Activated gamma-delta T cell treated with Interleukin-2 at 50 U/mL for 16 hours (primary cell): ENCODE data around the gene KLRF1.

ENCODE experiments used
- DNase-seq: peaks from one replicate; pipeline ENCODE4 v3.0.0-alpha.2; 2020

Gene KLRF1, protein sequence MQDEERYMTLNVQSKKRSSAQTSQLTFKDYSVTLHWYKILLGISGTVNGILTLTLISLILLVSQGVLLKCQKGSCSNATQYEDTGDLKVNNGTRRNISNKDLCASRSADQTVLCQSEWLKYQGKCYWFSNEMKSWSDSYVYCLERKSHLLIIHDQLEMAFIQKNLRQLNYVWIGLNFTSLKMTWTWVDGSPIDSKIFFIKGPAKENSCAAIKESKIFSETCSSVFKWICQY

DNA sequence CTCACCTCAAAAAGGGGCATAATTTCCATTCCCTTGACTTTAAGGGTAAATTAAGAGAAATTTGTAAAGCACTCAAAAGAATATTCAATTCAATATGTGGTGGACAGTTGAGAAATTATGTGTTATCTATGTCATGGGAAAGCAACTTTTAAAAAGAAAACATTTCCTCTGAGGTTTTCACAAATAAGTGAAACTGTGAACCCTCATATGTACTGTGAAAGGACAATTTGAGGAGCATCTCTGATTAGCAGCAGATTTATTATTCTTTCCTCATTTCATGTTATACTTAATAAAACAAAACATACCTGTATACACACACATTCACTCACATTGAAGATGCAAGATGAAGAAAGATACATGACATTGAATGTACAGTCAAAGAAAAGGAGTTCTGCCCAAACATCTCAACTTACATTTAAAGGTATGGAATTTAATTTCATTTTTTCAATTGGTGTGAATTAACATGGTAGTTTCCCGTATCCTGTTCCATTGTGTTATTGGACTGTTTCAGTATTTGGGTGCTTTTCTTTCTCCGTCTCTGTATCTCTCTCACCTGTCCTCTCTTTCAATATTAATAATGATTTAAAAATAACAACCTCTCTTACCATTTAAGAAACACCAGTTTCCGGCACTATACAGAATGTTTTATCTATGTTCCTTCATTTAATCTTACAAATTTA is at the start of gene KLRF1:
Gene KLRF1, plus strand, starts transcription at position 273 of the 680 bp plus-strand sequence. Its CDS starts 64 bp downstream, at position 337.
- DNase-seq: no peak

DNA sequence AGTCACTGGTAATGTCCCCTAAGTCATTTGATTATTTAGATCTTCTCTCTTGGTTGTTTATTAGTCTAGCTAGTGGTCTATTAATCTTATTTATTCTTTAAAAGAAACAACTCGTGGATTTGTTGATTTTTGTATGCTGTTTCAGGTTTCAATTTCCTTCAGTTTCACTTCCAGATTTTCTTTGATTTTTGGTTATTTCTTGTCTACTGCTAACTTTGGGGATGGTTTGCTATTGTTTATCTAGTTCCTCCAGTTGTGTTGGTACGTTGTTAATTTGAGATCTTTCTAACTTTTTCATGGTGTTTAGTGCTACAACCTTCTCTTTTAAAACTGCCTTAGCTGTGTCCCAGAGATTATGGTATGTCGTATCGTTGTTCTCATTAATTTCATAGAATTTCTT is 48.1 kb upstream of the KLRF1 start:
- DNase-seq: no peak

DNA sequence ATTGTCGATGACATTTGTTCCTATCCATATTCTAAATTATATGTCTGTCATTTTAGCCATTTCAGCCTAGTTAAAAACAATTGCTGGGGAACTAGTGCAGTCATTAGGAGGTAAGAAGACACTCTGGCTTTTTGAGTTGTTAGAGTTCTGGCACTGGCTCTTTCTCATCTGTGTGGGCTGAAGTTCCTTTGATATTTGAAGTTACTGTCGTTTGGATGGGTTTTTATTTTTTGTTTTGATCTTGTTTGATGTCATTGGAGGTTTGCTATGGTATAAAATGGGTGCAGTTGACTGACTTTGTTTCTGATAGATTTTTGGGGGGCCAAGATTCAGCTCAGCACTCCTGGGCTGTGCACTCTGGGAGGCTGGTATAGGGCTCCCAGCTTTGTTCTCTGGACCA is 45.9 kb upstream of the KLRF1 start:
- no peak for DNase-seq

DNA sequence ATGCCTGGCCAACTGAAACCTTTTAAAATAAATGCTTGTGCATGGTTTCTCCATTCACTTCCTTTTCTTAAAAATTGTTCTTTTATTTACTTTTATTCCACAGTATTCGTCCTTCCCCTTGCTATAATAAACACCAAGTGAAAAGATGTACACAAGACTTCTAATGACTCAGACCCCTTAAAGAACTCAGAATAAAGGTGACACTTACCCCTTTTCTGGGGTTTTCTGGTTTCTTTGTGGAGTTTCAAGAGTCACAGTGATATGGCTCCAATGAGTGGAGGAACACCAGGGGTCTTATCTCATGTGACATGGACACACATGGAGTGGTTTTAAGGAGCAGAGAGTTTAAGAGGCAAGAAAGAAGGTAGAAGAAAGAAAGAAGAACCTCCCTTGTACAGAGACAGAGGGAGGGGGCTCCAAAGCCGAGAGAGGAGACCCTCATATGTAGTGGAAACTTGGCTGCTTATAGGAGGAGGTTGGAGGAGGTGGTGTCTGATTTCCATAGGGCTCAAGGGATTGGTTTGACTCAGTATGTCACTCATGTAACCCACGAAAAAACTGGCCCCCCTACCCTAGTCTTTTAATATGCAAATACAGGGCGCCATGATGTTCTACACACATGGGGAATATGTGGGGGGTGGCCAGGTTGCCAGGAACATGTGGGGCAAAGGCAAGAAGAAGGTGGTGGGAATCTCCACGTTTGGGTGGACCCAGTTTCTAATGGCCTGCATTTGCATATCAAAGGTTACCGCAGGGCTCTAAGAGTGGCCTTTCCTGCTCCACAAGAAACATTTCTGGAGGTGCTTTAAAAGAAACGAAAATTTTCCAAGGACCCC is 44.5 kb upstream of the KLRF1 start:
- no peak for DNase-seq

DNA sequence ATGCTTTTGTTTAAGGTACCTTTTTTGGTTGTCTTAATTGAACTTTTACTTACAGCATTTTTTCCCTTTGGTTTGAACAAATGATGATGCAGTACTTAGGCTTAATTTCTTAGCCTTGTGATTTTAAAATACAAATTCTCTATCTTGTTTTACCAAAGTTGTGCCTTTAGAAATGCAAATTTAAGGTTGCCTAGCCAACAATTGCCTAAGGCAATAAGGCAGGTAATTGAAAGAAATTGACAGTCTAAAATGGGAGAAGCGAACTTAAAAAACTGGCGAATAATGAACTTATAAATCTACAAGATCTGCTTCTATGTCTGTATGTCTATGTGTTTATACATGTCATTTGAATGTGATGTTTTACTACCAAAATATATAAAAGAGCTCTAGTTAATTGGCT is 43.0 kb upstream of the KLRF1 start:
- no peak for DNase-seq

DNA sequence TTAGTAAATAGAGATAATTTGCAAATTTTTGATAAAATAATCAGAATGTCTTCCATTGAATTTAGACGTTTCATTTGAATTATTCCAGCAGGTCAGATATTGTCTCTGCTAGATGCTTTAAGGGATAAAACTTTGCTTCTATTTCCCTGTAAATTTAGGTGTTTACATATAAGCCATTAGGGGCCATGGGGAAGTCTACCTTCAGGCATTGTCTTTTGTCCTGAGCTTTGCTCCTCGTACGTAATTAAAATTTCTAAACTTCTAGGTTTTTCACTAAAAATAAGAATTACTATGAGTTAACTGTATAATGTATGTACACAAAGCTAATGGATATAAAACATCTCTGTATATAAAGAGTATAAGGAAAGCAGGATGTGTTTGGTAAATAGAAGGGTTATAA is 42.5 kb upstream of the KLRF1 start:
- no peak for DNase-seq

DNA sequence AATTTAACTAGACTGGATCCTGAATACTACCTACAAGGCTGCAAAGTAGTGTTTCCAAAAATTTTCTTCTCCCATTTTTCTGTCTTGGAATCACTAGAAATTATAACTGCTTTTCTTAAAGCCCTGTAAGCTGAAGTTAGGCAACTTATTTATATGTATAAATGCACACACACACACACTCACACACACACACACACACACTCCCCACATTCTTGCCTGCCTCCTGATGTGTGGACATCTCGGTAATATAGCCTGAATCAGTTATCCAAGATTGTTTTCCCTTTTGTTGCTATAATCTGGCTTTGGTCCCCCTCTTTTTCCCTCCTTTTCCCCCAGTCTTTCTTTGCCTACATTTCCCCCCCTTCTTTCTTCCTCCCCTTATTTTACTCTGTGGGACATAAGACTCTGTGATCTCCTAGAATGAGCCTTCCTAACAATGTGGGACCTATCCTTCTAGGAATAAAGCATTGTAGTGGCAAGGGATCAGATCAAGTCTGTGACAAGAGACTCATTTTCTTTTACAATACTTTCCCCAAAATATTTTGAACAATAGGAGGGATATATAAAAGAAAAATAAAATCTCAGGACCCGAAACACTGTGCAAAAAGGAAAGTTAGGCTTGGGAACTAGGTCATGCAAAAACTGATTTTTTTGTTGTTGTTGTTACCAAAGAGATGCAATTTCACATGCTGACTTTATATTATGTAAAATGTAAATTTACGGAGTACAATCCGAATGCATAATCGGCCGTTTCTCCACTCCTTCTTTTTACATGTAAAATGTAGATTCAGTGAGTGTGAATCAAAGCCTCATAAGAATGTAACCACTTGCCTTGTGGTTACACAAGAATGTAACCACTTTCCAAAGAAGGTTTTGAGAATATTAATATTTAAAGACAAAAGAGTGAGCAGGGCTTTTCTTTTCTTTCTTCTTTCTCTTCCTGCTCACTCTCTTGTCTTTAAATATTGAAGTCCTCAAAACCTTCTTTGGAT is 40.3 kb upstream of the KLRF1 start:
- no peak for DNase-seq

DNA sequence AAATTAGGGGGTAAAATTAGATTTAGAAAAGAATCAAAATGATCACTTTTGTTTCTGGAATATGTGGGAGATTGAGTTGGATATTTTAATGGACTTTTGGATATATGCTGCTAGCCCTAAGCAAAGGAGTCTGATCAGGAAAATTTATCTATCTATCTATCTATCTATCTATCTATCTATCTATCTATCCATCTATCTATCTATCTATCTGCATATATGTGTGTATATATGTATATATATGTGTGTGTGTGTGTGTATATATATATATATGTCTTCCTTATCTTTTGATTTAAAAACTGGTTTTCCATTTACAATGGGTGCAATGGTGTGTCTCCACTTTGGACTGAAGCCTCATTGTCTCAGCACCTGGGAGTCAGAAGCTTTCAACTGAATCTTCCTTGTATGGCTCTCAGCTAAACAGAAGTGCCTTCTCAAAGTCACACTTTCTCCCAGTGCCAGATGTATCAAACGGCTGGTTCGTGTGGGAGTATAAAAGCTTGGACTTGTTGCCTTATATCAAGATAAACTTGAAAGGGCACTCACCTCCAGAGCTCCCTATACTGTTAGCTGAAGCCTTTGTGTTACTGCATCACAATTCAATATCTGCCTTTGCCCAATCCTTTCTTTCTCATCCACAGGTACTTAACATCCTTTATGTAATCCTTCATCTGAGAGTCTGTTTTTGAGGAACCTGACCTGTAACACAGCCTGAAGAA is 34.9 kb upstream of the KLRF1 start:
- DNase-seq: no peak

DNA sequence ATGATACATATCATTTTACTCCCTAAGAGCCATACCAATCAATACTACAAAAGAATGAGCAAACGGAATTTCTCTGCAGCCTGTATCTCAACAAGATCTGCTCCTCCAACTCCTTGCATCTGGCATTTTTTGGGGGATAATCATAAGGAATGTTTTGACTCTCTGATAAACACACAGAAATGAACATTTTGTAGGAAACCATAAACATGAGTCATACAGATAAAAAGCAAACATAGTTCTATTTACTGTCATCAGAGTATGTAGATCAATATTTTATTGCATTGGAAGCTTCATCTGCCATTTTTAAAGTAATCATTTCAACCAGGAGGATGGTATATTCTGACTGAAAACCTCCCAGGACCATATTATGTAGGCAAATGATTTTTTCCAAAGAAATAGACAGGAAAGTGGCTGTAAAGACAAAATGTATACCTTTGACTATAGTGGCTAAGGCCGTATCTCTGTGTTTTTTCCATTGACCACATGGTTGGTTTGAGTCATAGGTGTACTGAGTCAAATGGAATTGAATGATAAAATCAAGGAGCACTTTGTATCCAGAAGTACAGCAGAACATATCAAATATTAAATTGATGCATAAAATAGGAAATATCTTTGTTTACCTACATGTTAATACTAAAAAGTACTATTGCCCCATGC is 34.2 kb upstream of the KLRF1 start:
- DNase-seq: no peak

DNA sequence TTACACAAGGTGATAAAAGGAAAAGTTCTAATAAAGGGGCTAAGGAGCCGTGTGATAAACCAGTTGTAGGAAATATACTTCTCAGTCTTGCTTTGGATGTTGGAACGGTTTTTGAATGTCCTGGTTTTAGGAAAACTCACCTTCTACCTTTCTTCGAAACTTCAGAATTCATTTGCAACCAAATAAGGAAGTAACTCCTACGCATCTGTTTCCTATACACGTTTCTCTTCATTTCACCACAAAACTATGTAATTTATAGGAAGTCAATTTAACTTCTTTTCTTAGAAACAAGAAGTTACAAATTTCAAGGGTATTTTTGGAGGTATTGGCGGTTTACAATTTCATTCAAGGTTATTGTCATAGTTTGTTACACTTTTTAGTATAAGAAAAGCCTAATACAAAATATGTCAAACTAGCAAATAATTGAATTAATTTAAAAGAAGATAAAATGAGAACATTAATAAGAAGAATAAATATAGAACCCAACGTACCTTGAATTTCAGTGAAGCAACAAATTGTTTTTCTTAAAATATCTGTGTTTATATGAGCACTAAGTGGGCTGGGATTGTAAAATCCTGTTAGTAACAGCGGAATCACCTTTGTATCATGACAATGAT is 33.4 kb upstream of the KLRF1 start:
- DNase-seq: no peak

DNA sequence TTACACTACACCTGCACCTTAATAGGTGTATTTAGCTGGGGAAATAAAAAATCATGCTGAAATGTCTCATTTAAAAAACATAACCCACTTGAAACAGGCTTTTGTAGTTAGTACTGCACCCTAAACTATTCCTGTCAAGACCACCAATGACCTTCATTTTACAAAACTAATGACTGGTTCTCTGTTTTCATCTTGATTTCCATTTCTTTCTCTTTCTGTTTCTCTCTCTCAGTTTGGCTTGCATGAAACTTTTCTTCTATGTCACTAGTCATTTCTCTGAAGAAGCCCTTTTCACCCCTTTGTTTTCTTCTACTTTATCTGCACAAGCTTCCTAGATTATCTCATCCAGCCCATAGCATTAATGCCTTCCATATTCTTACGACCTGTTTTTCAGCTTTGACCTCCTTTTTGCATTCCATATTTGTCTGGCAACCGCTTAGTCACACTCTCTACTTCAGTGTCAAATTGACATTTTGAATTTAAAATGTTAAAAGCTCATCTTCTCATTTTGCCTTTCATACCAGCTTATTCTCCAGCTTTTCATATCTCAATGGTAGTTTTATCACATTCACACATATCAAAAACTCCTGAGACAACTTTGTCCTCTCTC is 32.7 kb upstream of the KLRF1 start:
- DNase-seq: no peak

DNA sequence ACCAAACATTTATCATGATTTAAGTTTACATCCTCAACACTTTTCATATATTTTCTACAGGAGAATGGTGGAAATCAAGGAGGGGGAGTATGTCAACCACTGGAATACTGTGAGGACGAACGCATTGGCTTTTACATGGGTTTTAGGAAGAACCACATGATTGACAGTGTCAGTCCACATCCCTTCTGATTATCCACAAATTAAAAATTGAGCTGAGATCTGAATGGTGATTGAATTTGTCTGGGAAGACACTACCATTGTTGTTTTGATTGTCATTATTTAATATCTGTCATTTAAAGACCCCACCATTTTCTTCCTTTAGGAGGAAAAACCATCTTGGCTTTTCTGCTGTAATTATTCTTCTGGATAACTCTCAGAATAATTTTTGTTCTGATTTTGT is 31.3 kb upstream of the KLRF1 start:
- DNase-seq: no peak

DNA sequence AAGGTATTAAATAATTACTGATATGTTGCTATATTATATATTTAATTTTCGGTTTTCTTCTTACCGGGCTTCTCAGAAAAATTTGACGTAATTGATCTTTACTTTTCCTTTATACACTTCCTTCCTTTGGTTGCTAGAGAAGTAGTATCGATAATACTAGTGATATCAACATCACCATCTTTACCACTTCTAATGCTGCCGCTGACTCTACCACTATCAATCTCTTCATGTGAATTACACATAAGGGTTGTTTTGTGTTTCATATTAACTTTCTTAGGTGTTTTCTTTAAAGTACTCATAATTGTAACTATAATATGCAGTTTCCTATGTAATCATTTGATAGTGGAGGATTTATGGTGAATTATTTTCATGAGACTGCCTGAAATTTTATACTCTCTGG is 30.9 kb upstream of the KLRF1 start:
- no peak for DNase-seq

DNA sequence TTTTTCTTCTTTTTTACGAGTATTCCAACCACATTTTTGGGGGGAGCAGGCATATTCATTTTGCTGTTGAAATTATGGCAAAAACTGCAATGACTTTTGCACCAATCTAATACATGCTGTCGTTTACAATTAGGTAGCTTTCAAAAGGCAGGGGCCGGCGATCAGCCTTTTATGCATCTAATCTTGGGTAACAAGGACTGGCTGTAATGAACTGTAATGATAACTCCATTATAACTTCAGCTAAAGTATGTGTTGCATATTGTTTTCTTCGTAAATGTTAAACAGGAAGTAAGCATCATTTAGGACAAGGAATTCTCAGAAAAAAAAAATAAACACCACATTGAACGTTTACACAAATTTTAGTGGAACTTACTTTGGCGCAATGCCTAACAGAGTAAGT is 30.3 kb upstream of the KLRF1 start:
- DNase-seq: no peak

DNA sequence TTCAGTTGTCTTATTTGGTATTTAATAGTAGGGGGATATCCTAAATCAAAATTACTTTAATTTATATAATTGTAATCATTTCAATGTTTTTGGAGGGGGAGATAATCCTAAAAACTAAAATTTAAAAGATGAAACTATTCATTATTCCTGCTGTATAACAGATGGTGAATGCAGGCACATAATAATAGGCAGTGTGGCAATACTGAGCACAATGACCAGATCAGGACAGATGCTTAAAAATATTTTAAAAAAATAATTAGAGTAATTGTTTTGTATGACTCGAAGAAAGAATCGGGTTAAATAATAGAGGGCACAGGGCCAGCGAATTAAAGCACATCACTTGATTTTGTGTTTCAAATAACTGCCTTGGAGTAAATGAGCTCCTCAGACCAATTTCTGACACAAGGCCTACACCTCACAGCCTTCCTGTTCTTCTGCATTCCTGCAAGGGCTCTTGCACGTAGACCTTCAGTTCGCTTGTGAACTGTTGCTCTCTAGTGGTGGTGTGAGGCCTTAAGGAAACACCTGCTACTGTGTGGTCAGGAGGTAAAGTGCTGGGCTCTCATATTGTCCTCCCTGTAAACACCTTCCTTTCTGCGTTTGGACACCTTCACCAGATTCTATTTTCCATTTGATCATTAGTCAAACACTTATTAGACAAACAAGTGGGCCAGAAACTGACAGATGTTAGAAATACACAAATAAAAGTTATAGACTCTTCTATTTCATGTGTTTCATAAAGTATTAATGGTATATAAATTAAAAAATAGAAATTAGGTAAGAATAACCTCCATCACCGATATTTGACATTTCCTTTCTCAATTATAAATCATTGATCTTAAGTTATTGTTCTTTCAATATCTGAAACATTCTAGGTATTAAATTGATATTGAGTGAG is 29.3 kb upstream of the KLRF1 start:
- peak; percentile 59 for DNase-seq

DNA sequence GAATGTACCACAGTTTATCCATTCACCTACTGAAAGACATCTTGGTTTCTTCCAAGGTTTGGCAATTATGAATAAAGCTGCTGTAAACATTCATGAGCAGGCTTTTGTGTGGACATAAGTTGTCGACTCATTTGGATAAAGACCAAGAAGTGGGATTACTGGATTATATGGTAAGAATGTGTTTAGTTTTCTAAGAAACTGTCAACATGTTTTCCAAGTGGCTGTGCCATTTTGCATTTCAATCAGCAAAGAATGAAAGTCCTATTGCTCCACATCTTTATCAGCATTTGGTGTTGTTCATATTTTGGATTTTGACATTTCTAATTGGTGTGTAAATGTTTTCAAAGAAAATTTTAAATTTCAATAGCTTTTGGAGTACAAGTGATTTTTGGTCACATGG is 27.3 kb upstream of the KLRF1 start:
- DNase-seq: no peak

DNA sequence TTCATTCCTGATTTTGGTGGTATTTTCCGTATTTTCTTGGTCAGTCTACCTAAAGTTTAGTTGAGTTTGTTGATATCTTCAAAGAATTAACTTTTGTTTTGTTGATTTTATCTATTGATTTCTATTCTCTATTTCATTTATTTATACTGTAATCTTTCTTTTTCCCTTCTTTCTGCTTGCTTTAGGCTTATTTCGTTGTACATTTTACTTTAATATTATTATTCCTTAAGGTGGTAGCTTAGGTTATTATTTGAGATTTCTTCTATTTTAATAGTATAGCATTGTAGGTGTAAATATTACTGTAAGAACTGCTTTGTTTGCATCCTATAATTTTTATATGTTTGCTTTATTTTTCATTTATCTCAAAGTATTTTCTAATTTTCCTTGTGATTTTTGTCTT is 21.4 kb upstream of the KLRF1 start:
- DNase-seq: no peak

DNA sequence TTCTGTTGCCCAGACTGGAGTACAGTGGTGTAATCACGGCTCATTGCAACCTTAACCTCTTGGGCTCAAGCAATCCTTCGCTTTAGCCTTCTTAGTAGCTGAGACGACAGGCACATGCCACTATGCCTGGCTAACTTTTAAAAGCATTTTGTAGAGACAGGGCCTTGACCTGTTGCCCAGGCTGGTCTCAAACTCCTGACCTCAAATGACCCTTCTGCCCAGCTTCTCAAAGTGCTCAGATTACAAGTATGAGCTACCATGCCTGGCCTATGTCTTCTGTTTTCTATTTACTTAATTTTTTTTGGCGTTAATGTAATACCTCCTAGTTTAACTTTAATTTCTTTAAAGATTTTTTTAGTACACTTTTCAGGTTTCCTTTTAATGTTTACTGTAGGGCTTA is 20.6 kb upstream of the KLRF1 start:
- no peak for DNase-seq

DNA sequence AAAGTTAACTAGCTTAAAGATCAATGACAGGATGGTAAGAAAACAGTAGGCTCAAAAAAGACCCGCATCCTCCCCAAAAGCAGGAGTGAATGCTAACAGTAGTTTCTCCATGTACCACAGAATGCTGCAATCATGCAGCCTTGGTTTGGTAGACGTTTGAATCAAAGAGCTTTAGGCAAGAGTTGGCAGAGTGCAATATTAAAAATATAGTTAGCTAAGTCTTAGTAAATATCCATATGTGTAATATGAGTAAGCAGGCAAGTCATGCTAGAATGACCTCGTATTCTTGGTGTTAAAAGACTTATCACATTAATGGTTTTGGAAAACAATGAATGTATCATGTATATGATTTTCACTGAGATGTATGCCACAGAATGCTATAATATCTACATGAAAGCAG is 18.8 kb upstream of the KLRF1 start:
- DNase-seq: no peak

DNA sequence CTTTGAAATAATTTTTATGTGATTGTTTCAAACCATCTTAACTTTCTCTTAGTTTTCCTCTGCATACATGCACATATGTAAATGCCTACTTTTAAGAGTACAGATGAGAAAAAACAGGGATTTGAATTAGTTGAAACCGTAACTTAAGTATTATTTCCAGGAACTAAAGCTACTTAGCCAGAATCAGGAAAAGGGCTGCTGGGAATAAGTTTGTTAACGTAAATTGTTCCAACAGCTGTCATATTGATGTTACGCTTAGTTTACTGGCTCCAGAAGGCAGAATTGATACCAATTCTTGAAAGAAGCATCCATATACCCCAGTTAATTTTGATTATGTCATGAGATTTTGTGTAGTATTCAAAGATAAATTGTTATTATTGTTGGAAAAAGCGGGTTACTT is 17.9 kb upstream of the KLRF1 start:
- no peak for DNase-seq
